Adrenal gland (tissue), 12 donors: ENCODE results near the gene LZTS2. TPM values are rescaled to one million over a fixed set of nuclear protein-coding genes. Genes with fewer than 3 reads are reported as not detected.
A peak's percentile ranks its signal among the peaks of the same experiment; 100 is the strongest.

Experiments
- DNase-seq, 7 donors: peaks; one replicate each; pipeline ENCODE4 v3.0.0-alpha.2; 2019 to 2020
- H3K27ac ChIP-seq, 5 donors: fragments of 200-600 bp; sonication (generic) in 4 of 5; 1 replicate in 3 of 5; 2 replicates in 2 of 5; pipeline versions ENCODE4 v1.5.1 to v1.8.0; 2016 to 2020; ENCODE audit warnings: mild to moderate bottlenecking in 1 of 5
- H3K27me3 ChIP-seq: fragments of 200-600 bp; 2 replicates; pipeline ENCODE4 v1.8.0; 2021
- H3K36me3 ChIP-seq, 2 donors: fragments of 200-600 bp; replicated peaks in 1 of 2; 1 replicate in 1 of 2; 2 replicates in 1 of 2; pipeline versions ENCODE4 v1.5.1 to v1.8.0; 2018 to 2022
- H3K4me1 ChIP-seq, 2 donors: fragments of 200-600 bp; replicated peaks in 1 of 2; 1 replicate in 1 of 2; 2 replicates in 1 of 2; pipeline versions ENCODE4 v1.5.1 to v1.8.0; 2018 to 2021
- H3K4me3 ChIP-seq, 4 donors: fragments of 200-600 bp; sonication (generic) in 3 of 4; one replicate each; pipeline ENCODE4 v1.5.1; 2016 to 2018
- H3K9me3 ChIP-seq, 3 donors: fragments of 200-600 bp; sonication (generic) in 1 of 3; replicated peaks in 1 of 3; 1 replicate in 2 of 3; 2 replicates in 1 of 3; pipeline versions ENCODE4 v1.5.1 to v1.8.0; 2016 to 2021
- CTCF ChIP-seq, 6 experiments: fragments of 450-650 bp in 4 of 6; fragments of 200-600 bp in 2 of 6; sonication (generic) in 1 of 6; IDR thresholded peaks; 1 replicate in 5 of 6; 2 replicates in 1 of 6; pipeline versions ENCODE4 v1.5.1 to v1.8.0; 2016 to 2021; ENCODE audit warnings: antibody characterized with exemption in 6 of 6, mild to moderate bottlenecking in 2 of 6, moderate library complexity in 1 of 6
- POLR2A ChIP-seq, 2 donors: fragments of 450-650 bp; IDR thresholded peaks; one replicate each; pipeline ENCODE4 v1.6.1; 2017; ENCODE audit warnings: antibody characterized with exemption in 2 of 2, mild to moderate bottlenecking in 2 of 2, moderate library complexity in 1 of 2
- WGBS, 4 donors: extraction: QIAGEN DNeasy Blood & Tissue Kit in 2 of 4; methylation state at CpG; one replicate each; pipeline versions ENCODE4 v1.1.5 to v1.1.7; 2013 to 2017; 5-methylcytosine and 5-hydroxymethylcytosine counted together
- intact Hi-C, 2 donors: fragments of 100-400 bp; cut with DNase I; formaldehyde crosslinking; loops; one replicate each; pipeline versions ENCODE4 v1.14.1 to v1.15.0; 2022 to 2023
- polyA plus RNA-seq, 3 donors: library from polyadenylated mRNA; stranded (reverse); fragments of 200-250 nt in 2 of 3; fragments of 350-450 nt in 1 of 3; fragmentation: Illumina TruSeq in 1 of 3; extraction: RNeasy Lipid Tissue Mini Kit (QIAGEN cat#74804) in 1 of 3; gene quantifications; one replicate each; pipeline ENCODE4 v1.2.3, GENCODE V29; 2013 to 2014
- total RNA-seq, 9 donors: library from RNA; depleted of rRNA in 4 of 9; stranded (reverse); fragments of >200 nt in 4 of 9; fragments of 120-200 nt in 1 of 9; fragmentation: NEBNext Ultra II Directional in 1 of 9; extraction: Animal tissue kit (Norgen Biotek cat#: 25700) in 1 of 9; gene quantifications; one replicate each; pipeline versions ENCODE4 v1.1.0 to v1.2.4, GENCODE V29; 2013 to 2023
- donor health status: healthy with polysubstance abuse.
- donor health status: Bipolar disorder and iron deficiency.
- donor health status: DM: yes; HTN: yes; CAD: no.
- donor health status: DM: no; HTN: no; CAD: no.
- donor health status: DM: no; HTN: no; CAD: no.
- donor health status: DM: yes; HTN: yes; CAD: no.

LZTS2 gene
- total and polyA plus RNA-seq, 12 donors: 12.2 to 232 (median 101) TPM

- H3K36me3 ChIP-seq: peaks cover 0 to 50% of the 10 kb centered on the region in 2 donors
- no peak overlapping the region for H3K4me3 ChIP-seq
- H3K4me1 ChIP-seq: peaks cover 17 to 26% of the 10 kb centered on the region in 2 donors
- H3K27me3 ChIP-seq: no peaks in the 10 kb centered on the region
- TF ChIP-seq CTCF (IDR thresholded peaks at IDR 0.05) (no peak), POLR2A (IDR thresholded peaks at IDR 0.05) (no peak)
- intact Hi-C loops: no loop called here
- H3K9me3 ChIP-seq: no peaks in the 10 kb centered on the region
- no peak for DNase-seq
- no peak overlapping the region for H3K27ac ChIP-seq
- WGBS, 4 donors: 91 to 93% (median 92%) methylated on average over 11 to 23 of the region's 23 CpGs
Observed at GRCh38 chr10:101005361-101005760, 5.8 kb downstream of the LZTS2 start.

- TF ChIP-seq CTCF (IDR thresholded peaks at IDR 0.05): no peak
- no peak for TF ChIP-seq POLR2A (IDR thresholded peaks at IDR 0.05)
- Histone ChIP-seq H3K36me3 (peaks cover 0 to 50% of the 10 kb centered on the region in 2 donors), H3K4me1 (peaks cover 11 to 19% of the 10 kb centered on the region in 2 donors), H3K27ac (peak overlapping the region in 1 of 5 donors; percentile 5), H3K27me3 (no peaks in the 10 kb centered on the region), H3K4me3 (no peak overlapping the region), H3K9me3 (no peaks in the 10 kb centered on the region)
- WGBS, 4 donors: 88 to 100% (median 97%) methylated on average over 2 to 4 of the region's 4 CpGs
- intact Hi-C loops: no loop called here
- DNase-seq: no peak
Observed at GRCh38 chr10:101005869-101006567, 6.4 kb downstream of the LZTS2 start.

- peak overlapping the region in 2 of 5 donors; percentile 5 to 54 for H3K27ac ChIP-seq
- 79 to 90% (median 86%) methylated on average over 16 to 33 of the region's 33 CpGs for WGBS, 4 donors
- H3K27me3 ChIP-seq: no peaks in the 10 kb centered on the region
- intact Hi-C loops: no loop called here
- H3K4me3 ChIP-seq: no peak overlapping the region
- H3K4me1 ChIP-seq: peaks cover 6 to 13% of the 10 kb centered on the region in 2 donors
- no peak for TF ChIP-seq POLR2A (IDR thresholded peaks at IDR 0.05)
- no peak for TF ChIP-seq CTCF (IDR thresholded peaks at IDR 0.05)
- DNase-seq: no peak
- no peaks in the 10 kb centered on the region for H3K9me3 ChIP-seq
- H3K36me3 ChIP-seq: peaks cover 0 to 50% of the 10 kb centered on the region in 2 donors
Observed at GRCh38 chr10:101006593-101007098, 7.0 kb downstream of the LZTS2 start.

- no peak overlapping the region for H3K4me3 ChIP-seq
- intact Hi-C loops: no loop called here
- no peak for DNase-seq
- peak overlapping the region in 2 of 5 donors; percentile 5 to 54 for H3K27ac ChIP-seq
- no peaks in the 10 kb centered on the region for H3K27me3 ChIP-seq
- H3K4me1 ChIP-seq: peaks cover under 1 to 7% of the 10 kb centered on the region in 2 donors
- no peaks in the 10 kb centered on the region for H3K9me3 ChIP-seq
- TF ChIP-seq CTCF (IDR thresholded peaks at IDR 0.05): no peak
- TF ChIP-seq POLR2A (IDR thresholded peaks at IDR 0.05): no peak
- 50 to 66% (median 58%) methylated on average over 6 to 11 of the region's 11 CpGs for WGBS, 4 donors
- H3K36me3 ChIP-seq: peaks cover 0 to 50% of the 10 kb centered on the region in 2 donors
Observed at GRCh38 chr10:101007099-101007711, 7.6 kb downstream of the LZTS2 start.
